Neural crest cell (in vitro differentiated cells): Measurements from ENCODE around the gene NCR3LG1. TPM values are rescaled to one million over a fixed set of nuclear protein-coding genes. Genes with fewer than 3 reads are reported as not detected.

Experiments used
- DNase-seq: peaks from one replicate; pipeline ENCODE4 v3.0.0; 2021; ENCODE audit warnings: low read depth, mixed read lengths, low spot score
- H3K27ac Mint-ChIP-seq: one replicate; pipeline ENCODE4 v1.8.0; 2021; ENCODE audit warnings: mild to moderate bottlenecking, mixed read lengths; ENCODE audit not compliant: unreplicated experiment
- H3K27me3 Mint-ChIP-seq: 2 replicates; pipeline ENCODE4 v1.8.0; 2021; ENCODE audit warnings: low read depth, mild to moderate bottlenecking, mixed read lengths
- H3K36me3 Mint-ChIP-seq: 2 replicates; pipeline ENCODE4 v1.8.0; 2021; ENCODE audit warnings: low read depth, mild to moderate bottlenecking, mixed read lengths
- H3K4me1 Mint-ChIP-seq: 2 replicates; pipeline ENCODE4 v1.8.0; 2021; ENCODE audit warnings: mixed read lengths
- H3K4me3 Mint-ChIP-seq: one replicate; pipeline ENCODE4 v1.8.0; 2021; ENCODE audit warnings: mild to moderate bottlenecking, mixed read lengths
- H3K9me3 Mint-ChIP-seq: 2 replicates; pipeline ENCODE4 v1.8.0; 2021; ENCODE audit warnings: mixed read lengths
- CTCF ChIP-seq: fragments of 200-600 bp; sonication (generic); conservative IDR thresholded peaks from 2 replicates; pipeline ENCODE4 v1.5.0; 2021; ENCODE audit warnings: antibody characterized with exemption, mild to moderate bottlenecking
- total RNA-seq: library from RNA; stranded (reverse); gene quantifications from 2 replicates; pipeline ENCODE4 v1.2.1, GENCODE V29; 2021

NCR3LG1 gene
- total RNA-seq, 1 donor from 2014 or later: 18.8 TPM

- peaks cover 7% of the 10 kb centered on the region for H3K27me3 Mint-ChIP-seq
- DNase-seq: no peak
- no peak for TF ChIP-seq CTCF
- peaks cover 5% of the 10 kb centered on the region for H3K4me1 Mint-ChIP-seq
- H3K27ac Mint-ChIP-seq: no peak overlapping the region
- no peaks in the 10 kb centered on the region for H3K36me3 Mint-ChIP-seq
- no peak overlapping the region for H3K4me3 Mint-ChIP-seq
- H3K9me3 Mint-ChIP-seq: no peaks in the 10 kb centered on the region
Measured at GRCh38 chr11:17385926-17386325, 34.3 kb downstream of the NCR3LG1 start.

GRCh38 chr11:17386331-17387084 lies 34.9 kb downstream of the NCR3LG1 start:
- H3K4me3 Mint-ChIP-seq: peak overlapping the region; percentile 49

DNA sequence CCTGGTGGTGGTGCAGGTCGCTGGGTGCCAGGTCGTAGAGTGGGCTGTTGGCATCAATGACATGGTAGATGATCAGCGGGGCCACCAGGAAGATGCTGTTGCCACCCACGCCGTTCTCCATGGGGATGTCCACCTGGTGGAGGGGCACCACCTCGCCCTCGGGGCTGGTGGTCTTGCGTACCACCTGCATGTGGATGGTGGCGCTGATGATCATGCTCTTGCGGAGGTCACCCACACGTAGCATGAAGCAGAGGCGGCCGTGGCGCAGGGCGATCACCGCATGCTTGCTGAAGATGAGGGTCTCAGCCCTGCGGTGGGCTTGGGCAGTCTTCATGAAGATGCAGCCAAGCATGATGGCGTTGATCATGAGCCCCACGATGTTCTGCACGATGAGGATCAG lies 35.7 kb downstream of the NCR3LG1 start:
- Mint-ChIP-seq H3K4me3 (peak overlapping the region; percentile 49), H3K9me3 (no peaks in the 10 kb centered on the region), H3K27ac (no peak overlapping the region), H3K36me3 (no peaks in the 10 kb centered on the region), H3K4me1 (peaks cover 5% of the 10 kb centered on the region), H3K27me3 (peaks cover 13% of the 10 kb centered on the region)
- DNase-seq: no peak
- TF ChIP-seq CTCF: no peak

More at GRCh38 chr11:17386331-17387084, 34.9 kb downstream of the NCR3LG1 start:
- DNase-seq: peak; percentile 58
- peaks cover 5% of the 10 kb centered on the region for H3K4me1 Mint-ChIP-seq
- H3K36me3 Mint-ChIP-seq: no peaks in the 10 kb centered on the region
- H3K27ac Mint-ChIP-seq: no peak overlapping the region
- peaks cover 13% of the 10 kb centered on the region for H3K27me3 Mint-ChIP-seq
- TF ChIP-seq CTCF: peak; percentile 68
- H3K9me3 Mint-ChIP-seq: no peaks in the 10 kb centered on the region

GRCh38 chr11:17387811-17388210 lies 36.2 kb downstream of the NCR3LG1 start:
- no peak overlapping the region for H3K27ac Mint-ChIP-seq
- no peak for DNase-seq
- H3K9me3 Mint-ChIP-seq: no peaks in the 10 kb centered on the region
- peaks cover 5% of the 10 kb centered on the region for H3K4me1 Mint-ChIP-seq
- peak overlapping the region; percentile 79 for H3K4me3 Mint-ChIP-seq
- no peak for TF ChIP-seq CTCF
- peaks cover 13% of the 10 kb centered on the region for H3K27me3 Mint-ChIP-seq
- no peaks in the 10 kb centered on the region for H3K36me3 Mint-ChIP-seq

GRCh38 chr11:17388609-17389210 lies 37.1 kb downstream of the NCR3LG1 start, which contains the start of gene KCNJ11:
KCNJ11 (minus strand) TSS chr11:17388659; CDS start chr11:17388091, 568 bp downstream.
- H3K9me3 Mint-ChIP-seq: no peaks in the 10 kb centered on the region
- no peak for TF ChIP-seq CTCF
- H3K36me3 Mint-ChIP-seq: no peaks in the 10 kb centered on the region
- peak within 1 kb of the TSS; percentile 84 for H3K4me3 Mint-ChIP-seq
- H3K27me3 Mint-ChIP-seq: peaks cover 13% of the 10 kb centered on the region
- no peak within 1 kb of the TSS for H3K27ac Mint-ChIP-seq
- no peak for DNase-seq
- peaks cover 5% of the 10 kb centered on the region for H3K4me1 Mint-ChIP-seq
